HepG2 (cell line): ENCODE data around the gene MORC4. TPM values are rescaled to one million over a fixed set of nuclear protein-coding genes. Genes with fewer than 3 reads are reported as not detected.
"Not testable (repeated sequence)": the region's sequence is repeated elsewhere in the genome, so short reads cannot be mapped to it uniquely, and the experiment has no call there.

ENCODE experiments used
- ATAC-seq: fragments of 200-7000 bp; cut with Tn5 transposase; 3 replicates; pipeline ENCODE4 v1.9.1; 2020; ENCODE audit warnings: mild to moderate bottlenecking, moderate library complexity
- BruUV-seq: library from RNA; stranded (reverse); fragments of 400-500 nt; replicated peaks from 2 replicates; lab custom pipeline; 2021; lab: Mats Ljungman, UMichigan
- CTCF ChIA-PET: fragments of 300-600 bp; formaldehyde crosslinking; extraction: SDS; loops from one replicate; lab custom pipeline; 2021; ENCODE audit warnings: low total read pairs, inconsistent platforms, low intra/inter-chr PET ratio; lab: Yijun Ruan, JAX
- POLR2A ChIA-PET: fragments of 350-600 bp; sonication (Branson Sonifier 250); formaldehyde crosslinking; loops from one replicate; lab custom pipeline; 2020; ENCODE audit warnings: antibody characterized with exemption, inconsistent platforms; lab: Yijun Ruan, JAX
- DNase-seq: peaks from one replicate; pipeline ENCODE4 v3.0.0-alpha.2; 2015; ENCODE audit warnings: low spot score
- FAIRE-seq: peaks from 3 replicates; lab custom pipeline; 2011; peaks lifted over from hg19 to GRCh38; lab: Jason Lieb, UNC
- H2AFZ ChIP-seq: one replicate; pipeline ENCODE4 v1.6.1; 2011; ENCODE audit warnings: low read length, inconsistent platforms
- H3K27ac ChIP-seq: fragments of 300-600 bp; 3 replicates; pipeline ENCODE4 v1.8.0; 2011; ENCODE audit warnings: mixed run types, mild to moderate bottlenecking, mixed read lengths, low read length, inconsistent platforms; ENCODE audit not compliant: insufficient read depth; ENCODE audit errors: extremely low read length
- H3K27me3 ChIP-seq, 2 experiments: fragments of 200-600 bp in 1 of 2; 2 replicates in 1 of 2; 3 replicates in 1 of 2; pipeline versions ENCODE4 v1.6.0 to v1.8.0; 2011; ENCODE audit warnings: low read length in 2 of 2, mild to moderate bottlenecking in 2 of 2, moderate library complexity in 2 of 2, inconsistent platforms in 1 of 2; ENCODE audit not compliant: insufficient read depth in 2 of 2, control insufficient read depth in 1 of 2
- H3K36me3 ChIP-seq, 2 experiments: fragments of 200-600 bp in 1 of 2; replicated peaks in 1 of 2; 2 replicates in 1 of 2; 3 replicates in 1 of 2; pipeline versions ENCODE4 v1.5.1 to v1.8.0; 2011; ENCODE audit warnings: low read length in 2 of 2, inconsistent platforms in 1 of 2; ENCODE audit not compliant: insufficient read depth in 2 of 2, control insufficient read depth in 1 of 2
- H3K4me1 ChIP-seq: 2 replicates; pipeline ENCODE4 v1.5.1; 2012; ENCODE audit warnings: low read length, inconsistent platforms; ENCODE audit not compliant: insufficient read depth
- H3K4me2 ChIP-seq: 2 replicates; pipeline ENCODE4 v1.6.0; 2011; ENCODE audit warnings: low read depth, low read length, inconsistent platforms
- H3K4me3 ChIP-seq, 3 experiments: fragments of 200-600 bp in 1 of 3; sonication (generic), shearing (Covaris generic) in 1 of 3; replicated peaks in 1 of 3; 2 replicates each; pipeline ENCODE4 v1.5.1; 2011 to 2016; ENCODE audit warnings: low read length in 3 of 3, inconsistent platforms in 2 of 3, low read depth in 2 of 3, mild to moderate bottlenecking in 2 of 3, control low read depth in 1 of 3, mixed read lengths in 1 of 3; ENCODE audit not compliant: insufficient read depth in 1 of 3
- H3K79me2 ChIP-seq: one replicate; pipeline ENCODE4 v1.6.1; 2011; ENCODE audit warnings: low read length, inconsistent platforms; ENCODE audit not compliant: insufficient read depth
- H3K9ac ChIP-seq: 2 replicates; pipeline ENCODE4 v1.6.0; 2011; ENCODE audit warnings: mild to moderate bottlenecking, low read depth, low read length, inconsistent platforms; ENCODE audit not compliant: insufficient read depth
- H3K9me3 ChIP-seq: 2 replicates; pipeline ENCODE4 v1.5.1; 2012; ENCODE audit warnings: mild to moderate bottlenecking, low read length
- H4K20me1 ChIP-seq: 2 replicates; pipeline ENCODE4 v1.6.0; 2011; ENCODE audit warnings: inconsistent platforms, mild to moderate bottlenecking, low read length, moderate library complexity; ENCODE audit not compliant: insufficient read depth
- CHD4 ChIP-seq: fragments of 200-600 bp; sonication (generic); IDR thresholded peaks from 2 replicates; pipeline ENCODE4 v1.7.0; 2017; ENCODE audit warnings: mild to moderate bottlenecking, low read length, borderline replicate concordance
- CTCF ChIP-seq: sonication (generic); formaldehyde crosslinking; IDR thresholded peaks from 2 replicates; pipeline ENCODE4 v1.5.0; 2020; ENCODE audit warnings: mild to moderate bottlenecking, missing genetic modification reagents, moderate library complexity
- ISX ChIP-seq: sonication (generic); formaldehyde crosslinking; conservative IDR thresholded peaks from 2 replicates; pipeline ENCODE4 v1.5.0; 2020; ENCODE audit warnings: missing genetic modification reagents
- KDM4B ChIP-seq: sonication (generic); formaldehyde crosslinking; IDR thresholded peaks from 2 replicates; pipeline ENCODE4 v1.4.0; 2020; ENCODE audit warnings: missing genetic modification reagents
- MTF1 ChIP-seq: sonication (generic); formaldehyde crosslinking; IDR thresholded peaks from 2 replicates; pipeline ENCODE4 v1.5.0; 2020; ENCODE audit warnings: missing genetic modification reagents
- SOX13 ChIP-seq, 3 experiments: fragments of 450-650 bp in 1 of 3; sonication (generic) in 1 of 3; formaldehyde crosslinking in 1 of 3; IDR thresholded peaks in 2 of 3; conservative IDR thresholded peaks in 1 of 3; 2 replicates each; pipeline versions ENCODE4 v1.5.0 to v1.6.1; 2016 to 2020; ENCODE audit warnings: antibody characterized with exemption in 1 of 3, mild to moderate bottlenecking in 1 of 3, missing compliant biosample characterization in 1 of 3, missing genetic modification reagents in 1 of 3, moderate library complexity in 1 of 3
- SP5 ChIP-seq: IDR thresholded peaks from 2 replicates; pipeline ENCODE4 v1.6.1; 2016; ENCODE audit warnings: low read depth, borderline replicate concordance
- TEAD3 ChIP-seq: optimal IDR thresholded peaks from 2 replicates; pipeline ENCODE3; 2016; ENCODE audit warnings: borderline replicate concordance
- ZBTB38 ChIP-seq: sonication (generic); formaldehyde crosslinking; IDR thresholded peaks from 2 replicates; pipeline ENCODE4 v1.5.1; 2020; ENCODE audit warnings: mild to moderate bottlenecking, missing genetic modification reagents
- ZBTB7A ChIP-seq: sonication (generic); formaldehyde crosslinking; IDR thresholded peaks from 2 replicates; pipeline ENCODE4 v1.8.0; 2022; ENCODE audit warnings: mild to moderate bottlenecking, missing genetic modification reagents
- ZFX ChIP-seq: sonication (generic); formaldehyde crosslinking; IDR thresholded peaks from 2 replicates; pipeline ENCODE4 v1.4.0; 2020; ENCODE audit warnings: mild to moderate bottlenecking, low read depth, missing genetic modification reagents, moderate library complexity
- ZNF34 ChIP-seq: sonication (generic); formaldehyde crosslinking; IDR thresholded peaks from 2 replicates; pipeline ENCODE4 v1.4.0; 2020; ENCODE audit warnings: mild to moderate bottlenecking, missing genetic modification reagents, borderline replicate concordance
- ZNF670 ChIP-seq: sonication (generic); formaldehyde crosslinking; IDR thresholded peaks from 2 replicates; pipeline ENCODE4 v1.8.0; 2022; ENCODE audit warnings: mild to moderate bottlenecking, missing genetic modification reagents, borderline replicate concordance
- ZNF687 ChIP-seq: sonication (generic); formaldehyde crosslinking; IDR thresholded peaks from 2 replicates; pipeline ENCODE4 v1.5.1; 2020; ENCODE audit warnings: mild to moderate bottlenecking, missing genetic modification reagents, moderate library complexity
- ZNF839 ChIP-seq: sonication (generic); formaldehyde crosslinking; IDR thresholded peaks from 2 replicates; pipeline ENCODE4 v1.4.0; 2020; ENCODE audit warnings: missing genetic modification reagents, mild to moderate bottlenecking, borderline replicate concordance
- WGBS: methylation state at CpG from one replicate; pipeline ENCODE4 v1.1.6; 2017; ENCODE audit warnings: low lambda C conversion rate; 5-methylcytosine and 5-hydroxymethylcytosine counted together
- in situ Hi-C: cut with HindIII; loops from 2 replicates; pipeline ENCODE4 v1.10.0; 2017; ENCODE audit warnings: low pct_unique_long_range_greater_than_20kb; ENCODE audit not compliant: extremely low pct_ligation_motif_present
- intact Hi-C: fragments of 100-400 bp; cut with micrococcal nuclease; formaldehyde crosslinking; loops from one replicate; pipeline ENCODE4 v1.10.0; 2022; ENCODE audit not compliant: unreplicated experiment
- polyA plus RNA-seq, 8 experiments: library from polyadenylated mRNA; depleted of rRNA in 3 of 8; stranded (reverse) in 7 of 8; unstranded in 1 of 8; fragments of >200 nt; fragmentation: Illumina TruSeq in 4 of 8; extraction: Trizol in 4 of 8; gene quantifications; 2 replicates each; pipeline versions ENCODE4 v1.2.1 to v1.2.3, GENCODE V29; 2011 to 2016; ENCODE audit warnings: low read depth in 4 of 8, missing spikeins in 1 of 8, mixed read lengths in 1 of 8; ENCODE audit not compliant: insufficient read depth in 1 of 8
- total RNA-seq, 5 experiments: library from RNA; depleted of rRNA; stranded (reverse); fragments of >200 nt; fragmentation: Illumina TruSeq; extraction: Trizol; gene quantifications; 2 replicates each; pipeline ENCODE4 v1.2.3, GENCODE V29; 2016; ENCODE audit warnings: low read depth in 1 of 5
- TF ChIP-seq, protein P1 (sequence below): IDR thresholded peaks from 2 replicates; pipeline ENCODE4 v1.6.1; 2016; ENCODE audit warnings: missing compliant biosample characterization, missing genetic modification reagents, borderline replicate concordance

MORC4 gene
- total and polyA plus RNA-seq, 2 of the 13 experiments (the other 11 are each of a cell fraction or from before 2014, with no cell fraction given): 7.3 to 17.6 TPM

DNA sequence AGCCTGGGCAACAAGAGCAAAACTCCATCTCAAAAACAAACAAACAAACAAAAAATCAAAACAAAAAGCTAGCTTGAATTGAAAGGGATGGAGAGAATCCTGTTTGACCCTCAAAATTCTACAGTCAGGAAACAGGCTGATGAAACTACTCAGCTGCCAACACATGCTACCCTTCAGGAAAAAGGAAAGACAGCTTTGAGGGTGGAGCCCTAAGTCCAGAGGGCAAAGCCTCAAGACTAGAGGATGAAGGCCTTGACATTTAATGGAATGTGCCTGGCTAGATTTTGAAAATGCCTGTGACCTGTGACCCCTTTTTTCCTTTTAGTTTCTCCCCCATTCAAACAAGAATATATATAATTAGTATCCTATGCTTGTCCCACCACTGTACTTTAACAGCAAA is 27.1 kb downstream of the MORC4 start (continued):
- TF ChIP-seq ZNF34 (no peak), KDM4B (CRISPR knock-in tag) (no peak), ISX (no peak), ZBTB38 (CRISPR knock-in tag) (no peak), ZNF670 (CRISPR knock-in tag) (no peak), ZNF839 (CRISPR knock-in tag) (no peak), CHD4 (no peak), ZBTB7A (CRISPR knock-in tag) (no peak), MTF1 (CRISPR knock-in tag) (no peak)

DNA sequence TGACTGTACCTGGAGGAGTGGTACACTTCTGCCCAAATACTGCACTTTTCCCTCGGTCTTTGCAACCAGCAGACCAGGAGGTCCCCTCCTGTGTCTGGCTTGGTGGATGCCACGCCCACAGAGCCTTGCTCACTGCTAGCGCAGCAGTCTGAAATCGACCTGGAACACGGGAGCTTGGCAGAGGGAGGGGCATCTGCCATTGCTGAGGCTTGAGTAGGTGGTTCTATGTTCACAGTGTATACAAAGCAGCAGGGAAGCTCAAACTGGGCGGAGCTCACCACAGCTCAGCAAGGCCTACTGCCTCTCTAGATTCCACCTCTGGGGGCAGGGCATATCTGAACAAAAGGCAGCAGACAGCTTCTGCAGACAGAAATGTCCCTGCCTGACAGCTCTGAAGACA is 33.5 kb downstream of the MORC4 start:
- POLR2A ChIA-PET: interaction anchor here (1.0 kb wide), 1 partner anchor 65 kb away, joined by 3 read pairs; no protein-coding TSS in a partner anchor
- H3K9me3 ChIP-seq; H3K36me3 ChIP-seq; H3K4me3 ChIP-seq; in situ Hi-C loops; H2AFZ ChIP-seq; H3K79me2 ChIP-seq; H3K9ac ChIP-seq; BruUV-seq; CTCF ChIA-PET; intact Hi-C loops; H4K20me1 ChIP-seq; H3K27me3 ChIP-seq; H3K27ac ChIP-seq; TF ChIP-seq SOX13 (IDR thresholded peaks at IDR 0.05): not testable (repeated sequence)
- Histone ChIP-seq H3K4me2 (peak overlapping the region; percentile 23; the same call in 1 of the 2 replicates), H3K4me1 (peaks cover 12% of the 10 kb centered on the region; the same call in 1 of the 2 replicates)
- FAIRE-seq (peak; percentile 69), ATAC-seq (peak; percentile 74), DNase-seq (peak; percentile 63)
- WGBS: no CpG with 5 or more reads among the region's 6 CpGs
- TF ChIP-seq ZFX (CRISPR knock-in tag): 0 out of 2 replicates have a peak, but pooled peaks have one; percentile 22
- TF ChIP-seq TEAD3: peak; percentile 22
- 0 out of 4 replicates have a peak, but pooled peaks of 1 of the 2 experiments have one; percentile 6 for TF ChIP-seq SOX13 (CRISPR knock-in tag; conservative IDR thresholded peaks at IDR 0.05 in 1 of 2, IDR thresholded peaks at IDR 0.05 in 1 of 2)
- TF ChIP-seq CTCF (CRISPR knock-in tag): 0 out of 2 replicates have a peak, but pooled peaks have one; percentile 18
- peak; percentile 40; the same call in 1 of the 2 replicates for TF ChIP-seq ZNF687 (CRISPR knock-in tag)
- TF ChIP-seq, protein P1, sequence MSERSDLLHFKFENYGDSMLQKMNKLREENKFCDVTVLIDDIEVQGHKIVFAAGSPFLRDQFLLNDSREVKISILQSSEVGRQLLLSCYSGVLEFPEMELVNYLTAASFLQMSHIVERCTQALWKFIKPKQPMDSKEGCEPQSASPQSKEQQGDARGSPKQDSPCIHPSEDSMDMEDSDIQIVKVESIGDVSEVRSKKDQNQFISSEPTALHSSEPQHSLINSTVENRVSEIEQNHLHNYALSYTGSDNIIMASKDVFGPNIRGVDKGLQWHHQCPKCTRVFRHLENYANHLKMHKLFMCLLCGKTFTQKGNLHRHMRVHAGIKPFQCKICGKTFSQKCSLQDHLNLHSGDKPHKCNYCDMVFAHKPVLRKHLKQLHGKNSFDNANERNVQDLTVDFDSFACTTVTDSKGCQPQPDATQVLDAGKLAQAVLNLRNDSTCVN (CRISPR knock-in tag): 0 out of 2 replicates have a peak, but pooled peaks have one; percentile 28
- peak; percentile 65 for TF ChIP-seq SP5
